WI38 (cell line): ENCODE results near the gene CCDC157.

Experiments
- H3K4me3 ChIP-seq: 2 replicates; pipeline ENCODE4 v1.5.1; 2011; ENCODE audit warnings: low read depth, mild to moderate bottlenecking, control low read depth, low read length
- TF ChIP-seq, protein P1 (sequence below): IDR thresholded peaks from 2 replicates; pipeline ENCODE4 v1.5.1; 2012; ENCODE audit warnings: low read depth, mild to moderate bottlenecking, control low read depth, low read length

Gene CCDC157

DNA sequence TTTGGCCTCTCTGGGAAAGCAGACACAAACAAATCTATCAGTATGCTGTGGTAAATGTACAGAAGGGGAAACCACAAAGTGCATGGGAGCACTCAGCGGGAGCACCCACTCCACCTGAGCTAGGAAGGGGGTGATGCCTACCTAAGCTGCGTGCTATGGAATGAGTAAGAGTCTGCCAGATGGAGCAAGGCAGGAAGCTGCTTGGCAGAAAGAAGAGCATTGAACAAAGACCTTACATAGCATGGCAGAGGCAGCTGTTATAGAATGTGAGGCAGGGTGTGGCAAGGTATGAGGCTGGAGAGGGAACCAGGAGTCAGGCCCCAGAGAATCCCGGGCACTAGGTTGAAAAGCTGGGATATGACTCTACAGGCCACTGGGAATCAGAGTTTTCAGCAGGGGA is 55.0 kb downstream of the CCDC157 start:
- TF ChIP-seq, protein P1, sequence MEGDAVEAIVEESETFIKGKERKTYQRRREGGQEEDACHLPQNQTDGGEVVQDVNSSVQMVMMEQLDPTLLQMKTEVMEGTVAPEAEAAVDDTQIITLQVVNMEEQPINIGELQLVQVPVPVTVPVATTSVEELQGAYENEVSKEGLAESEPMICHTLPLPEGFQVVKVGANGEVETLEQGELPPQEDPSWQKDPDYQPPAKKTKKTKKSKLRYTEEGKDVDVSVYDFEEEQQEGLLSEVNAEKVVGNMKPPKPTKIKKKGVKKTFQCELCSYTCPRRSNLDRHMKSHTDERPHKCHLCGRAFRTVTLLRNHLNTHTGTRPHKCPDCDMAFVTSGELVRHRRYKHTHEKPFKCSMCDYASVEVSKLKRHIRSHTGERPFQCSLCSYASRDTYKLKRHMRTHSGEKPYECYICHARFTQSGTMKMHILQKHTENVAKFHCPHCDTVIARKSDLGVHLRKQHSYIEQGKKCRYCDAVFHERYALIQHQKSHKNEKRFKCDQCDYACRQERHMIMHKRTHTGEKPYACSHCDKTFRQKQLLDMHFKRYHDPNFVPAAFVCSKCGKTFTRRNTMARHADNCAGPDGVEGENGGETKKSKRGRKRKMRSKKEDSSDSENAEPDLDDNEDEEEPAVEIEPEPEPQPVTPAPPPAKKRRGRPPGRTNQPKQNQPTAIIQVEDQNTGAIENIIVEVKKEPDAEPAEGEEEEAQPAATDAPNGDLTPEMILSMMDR: no peak
- H3K4me3 ChIP-seq: no peak overlapping the region

DNA sequence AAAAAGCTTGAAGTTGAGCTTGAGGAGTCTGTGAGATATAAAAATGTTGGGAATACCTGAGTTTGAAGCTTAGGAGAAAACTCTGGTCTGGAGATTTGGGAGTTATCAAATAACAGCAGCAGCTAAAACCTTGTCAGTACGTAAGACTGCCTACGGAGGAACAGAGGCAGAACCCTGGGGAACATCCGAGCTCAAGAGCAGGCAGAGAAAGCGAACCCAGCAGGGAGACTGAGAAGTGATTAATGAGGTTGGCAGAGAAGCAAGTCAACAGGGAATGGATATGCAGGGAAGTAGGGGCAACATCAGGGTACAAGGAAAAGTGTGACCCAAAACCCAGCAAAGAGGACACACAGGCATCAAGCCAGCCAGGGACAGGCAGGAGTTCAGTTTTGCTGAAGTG is 56.2 kb downstream of the CCDC157 start:
- no peak overlapping the region for H3K4me3 ChIP-seq
- TF ChIP-seq, protein P1: no peak

DNA sequence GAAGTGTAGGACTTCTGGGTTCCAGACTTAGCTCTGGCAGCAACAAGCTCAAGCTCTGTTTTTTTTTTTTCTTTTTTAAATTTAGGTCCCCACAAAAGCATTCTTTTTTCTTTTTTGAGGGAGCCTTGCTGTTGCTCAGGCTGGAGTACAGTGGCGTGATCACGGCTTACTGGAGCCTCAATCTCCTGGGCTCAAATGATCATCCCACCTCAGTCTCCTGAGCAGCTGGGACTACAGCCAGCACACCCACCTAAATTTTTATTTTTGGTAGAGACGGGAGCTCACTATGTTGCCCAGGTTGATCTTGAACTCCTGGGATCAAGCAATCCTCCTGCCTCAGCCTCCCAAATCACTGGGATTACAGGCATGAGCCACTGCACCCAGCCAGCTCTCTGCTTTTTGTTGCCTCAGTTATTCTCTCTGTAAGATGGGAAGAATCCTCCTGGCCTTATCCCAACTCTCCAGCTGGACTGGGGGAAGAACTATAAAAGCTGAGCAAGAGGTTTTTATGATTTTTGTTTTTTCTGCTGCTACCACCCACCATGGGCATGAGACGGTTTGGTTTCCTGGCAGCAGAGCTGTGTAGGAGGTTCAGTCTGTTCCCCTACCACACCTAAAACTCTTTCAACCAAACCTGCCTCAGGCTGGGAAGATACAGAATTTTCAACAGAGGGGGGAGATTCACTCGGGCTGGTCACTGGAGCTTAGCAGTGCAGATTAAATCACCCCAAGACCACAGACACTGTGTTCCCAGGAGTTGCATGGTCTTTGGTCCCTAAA is 57.1 kb downstream of the CCDC157 start:
- no peak overlapping the region for H3K4me3 ChIP-seq
- TF ChIP-seq, protein P1: no peak

DNA sequence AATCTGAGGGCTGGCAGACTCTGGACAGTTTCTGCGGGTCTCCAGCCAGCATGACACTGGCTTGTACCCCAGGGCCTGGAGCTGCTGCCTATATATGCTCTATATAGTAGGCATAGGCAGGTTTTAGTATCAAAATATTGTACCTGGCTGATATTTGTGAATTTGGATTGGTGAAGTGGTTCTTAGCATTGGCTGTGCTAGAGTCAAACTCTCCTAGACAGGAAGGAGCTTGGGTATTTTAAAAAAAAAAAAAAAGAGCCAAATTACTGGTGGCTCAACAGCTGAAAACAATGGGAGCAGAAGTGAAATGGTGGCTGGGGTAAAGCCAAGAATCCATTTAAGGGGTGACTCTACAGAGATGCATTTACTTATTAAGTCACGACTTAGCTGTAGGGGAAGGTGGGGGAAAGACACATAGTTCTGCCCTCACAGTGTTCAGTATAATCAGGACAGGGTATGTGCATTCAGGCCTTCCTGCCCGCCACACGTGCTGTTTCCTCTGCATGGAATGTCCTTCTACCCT is 57.8 kb downstream of the CCDC157 start:
- TF ChIP-seq, protein P1: no peak
- no peak overlapping the region for H3K4me3 ChIP-seq

DNA sequence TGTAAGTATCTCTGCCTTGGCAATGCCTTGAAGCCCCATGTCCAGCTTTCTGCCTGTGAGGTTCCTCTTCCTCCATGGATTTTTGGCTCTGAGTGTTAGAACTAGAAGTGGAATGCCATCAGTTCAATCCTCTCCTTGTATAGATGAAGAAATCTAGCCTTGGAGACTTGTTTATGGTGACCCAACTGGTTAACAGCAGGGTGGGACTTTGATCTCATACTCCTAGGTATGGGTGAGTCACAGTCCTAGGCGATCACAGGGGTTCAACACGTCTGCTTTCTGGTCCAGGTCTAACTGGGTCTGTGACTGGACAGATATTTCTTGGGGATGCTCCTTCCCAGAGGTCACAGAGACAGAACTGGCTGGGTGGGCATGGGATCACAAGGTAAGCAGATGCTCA is 59.6 kb downstream of the CCDC157 start:
- TF ChIP-seq, protein P1: no peak
- no peak overlapping the region for H3K4me3 ChIP-seq

DNA sequence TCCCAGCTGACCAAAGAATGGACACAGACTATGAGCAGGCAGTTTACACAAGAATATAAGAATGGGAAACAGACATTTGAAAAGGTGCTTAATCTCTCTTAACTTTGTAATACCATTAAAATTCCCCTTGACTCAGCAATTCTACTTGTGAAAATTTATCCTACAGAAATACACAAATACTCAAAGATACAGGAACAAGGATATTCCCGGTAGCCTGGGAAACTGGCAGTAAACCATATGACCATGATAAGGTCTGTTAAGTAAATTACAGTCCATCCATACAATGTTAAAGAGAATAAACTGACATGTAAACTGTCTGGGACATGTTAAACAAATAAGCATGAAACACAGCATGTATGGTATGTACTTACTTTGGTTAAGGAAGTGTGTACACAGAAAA is 60.0 kb downstream of the CCDC157 start:
- no peak overlapping the region for H3K4me3 ChIP-seq
- TF ChIP-seq, protein P1: no peak

DNA sequence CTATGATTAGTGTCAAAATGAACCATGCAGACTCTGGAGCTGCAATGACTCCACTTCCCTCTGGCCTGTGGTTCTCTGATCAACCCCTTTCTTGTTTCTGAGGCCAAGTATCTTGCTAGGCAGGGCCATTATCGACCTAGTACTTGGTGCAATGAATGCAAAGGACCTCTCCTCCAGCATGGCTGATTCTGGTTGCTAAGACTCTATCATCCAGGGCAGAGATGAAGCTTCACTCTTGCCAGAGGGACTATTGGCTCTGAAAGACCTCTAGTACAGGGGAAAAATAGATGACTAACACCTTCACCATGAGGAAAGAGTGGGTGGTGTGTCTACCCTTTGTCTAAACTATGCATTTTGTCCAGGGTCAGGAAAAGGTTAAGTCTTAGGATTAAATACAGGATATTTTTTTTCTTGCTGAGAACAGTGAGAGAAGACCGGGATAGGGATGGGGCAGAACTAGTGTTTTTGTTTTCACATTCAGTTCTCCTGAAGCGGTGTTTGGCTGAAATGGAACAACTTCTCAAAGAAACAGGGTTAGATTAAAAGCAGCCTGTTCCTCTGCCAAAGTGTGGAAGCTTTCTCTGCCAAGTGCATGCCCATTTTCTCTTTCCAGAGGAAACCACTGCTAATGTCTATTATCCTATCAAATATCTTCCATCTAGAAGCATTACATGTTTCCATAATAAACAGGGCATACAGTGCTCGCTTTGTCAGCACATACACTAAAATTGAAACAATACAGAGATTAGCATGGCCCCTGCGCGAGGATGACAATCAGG is 63.7 kb downstream of the CCDC157 start:
- TF ChIP-seq, protein P1: no peak
- 0 out of 2 replicates have a peak overlapping the region, but pooled peaks have one; percentile 15 for H3K4me3 ChIP-seq
